Prostate gland (tissue), 2 donors: Measurements from ENCODE around the gene ECE1. TPM values are rescaled to one million over a fixed set of nuclear protein-coding genes. Genes with fewer than 3 reads are reported as not detected.

Experiments used
- DNase-seq: peaks from one replicate; pipeline ENCODE4 v3.0.0-alpha.2; 2019; ENCODE audit warnings: low spot score
- H3K27ac ChIP-seq, 2 donors: fragments of 200-600 bp; sonication (generic); 2 replicates each; pipeline ENCODE4 v1.5.1; 2017 to 2019
- H3K27me3 ChIP-seq: fragments of 200-600 bp; sonication (generic); replicated peaks from 2 replicates; pipeline ENCODE4 v1.5.1; 2019; ENCODE audit not compliant: insufficient read depth
- H3K36me3 ChIP-seq, 2 donors: fragments of 200-600 bp; sonication (generic); 1 replicate in 1 of 2; 2 replicates in 1 of 2; pipeline versions ENCODE4 v1.5.1 to v1.8.1; 2017 to 2019
- H3K4me1 ChIP-seq: fragments of 200-600 bp; sonication (generic); replicated peaks from 2 replicates; pipeline ENCODE4 v1.5.1; 2019
- H3K4me3 ChIP-seq, 2 donors: fragments of 200-600 bp; sonication (generic); 2 replicates each; pipeline ENCODE4 v1.5.1; 2017 to 2019
- H3K9me3 ChIP-seq: fragments of 200-600 bp; sonication (generic); 2 replicates; pipeline ENCODE4 v1.5.1; 2017
- CTCF ChIP-seq, 4 experiments: fragments of 200-600 bp in 2 of 4; fragments of 450-650 bp in 2 of 4; sonication (generic) in 2 of 4; IDR thresholded peaks; 1 replicate in 3 of 4; 2 replicates in 1 of 4; pipeline ENCODE4 v1.5.1; 2016 to 2019; ENCODE audit warnings: antibody characterized with exemption in 4 of 4, mild to moderate bottlenecking in 2 of 4, moderate library complexity in 2 of 4
- POLR2A ChIP-seq: fragments of 450-650 bp; IDR thresholded peaks from one replicate; pipeline ENCODE4 v1.6.1; 2016; ENCODE audit warnings: antibody characterized with exemption, mild to moderate bottlenecking
- POLR2AphosphoS5 ChIP-seq: sonication (generic); formaldehyde crosslinking; IDR thresholded peaks from one replicate; pipeline ENCODE4 v1.6.1; 2017; ENCODE audit warnings: antibody characterized with exemption
- WGBS: methylation state at CpG from one replicate; pipeline ENCODE4 v1.1.5; 2018; 5-methylcytosine and 5-hydroxymethylcytosine counted together
- intact Hi-C: fragments of 100-400 bp; cut with DNase I; formaldehyde crosslinking; loops from one replicate; pipeline ENCODE4 v1.14.2; 2022
- total RNA-seq, 2 donors: library from RNA; depleted of rRNA; stranded (reverse); fragments of >200 nt; gene quantifications; one replicate each; pipeline ENCODE4 v1.1.0, GENCODE V29; 2016

ECE1 gene
- total RNA-seq, 2 donors from 2014 or later: 113 to 146 TPM

DNA sequence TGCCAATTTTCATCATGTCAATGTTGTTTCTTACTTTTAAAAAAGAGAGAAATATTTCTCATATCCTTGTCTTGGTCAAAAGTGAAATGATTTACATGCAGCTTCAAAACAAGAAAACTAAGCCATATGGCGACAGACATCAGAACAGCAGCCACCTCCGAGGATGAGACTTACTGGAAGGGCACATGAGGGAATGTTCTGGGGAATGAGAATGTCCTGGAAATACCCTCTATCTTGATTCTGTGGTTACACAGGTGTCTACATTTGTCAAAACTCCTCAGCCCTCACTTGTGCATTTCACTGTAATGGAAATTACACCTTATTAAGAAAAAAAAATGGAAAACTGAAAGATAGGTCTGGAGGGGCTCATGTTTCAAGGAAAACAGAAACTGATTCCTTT, 14.2 kb upstream of the ECE1 start:
- Histone ChIP-seq H3K4me1 (peaks cover 14% of the 10 kb centered on the region), H3K9me3 (no peaks in the 10 kb centered on the region), H3K4me3 (no peak overlapping the region), H3K36me3 (no peaks in the 10 kb centered on the region), H3K27me3 (no peaks in the 10 kb centered on the region), H3K27ac (no peak overlapping the region)
- TF ChIP-seq CTCF (IDR thresholded peaks at IDR 0.05) (no peak), POLR2A (no peak), POLR2AphosphoS5 (no peak)
- intact Hi-C loops: no loop called here
- 79% methylated on average over 2 of the region's 2 CpGs for WGBS
- no peak for DNase-seq

DNA sequence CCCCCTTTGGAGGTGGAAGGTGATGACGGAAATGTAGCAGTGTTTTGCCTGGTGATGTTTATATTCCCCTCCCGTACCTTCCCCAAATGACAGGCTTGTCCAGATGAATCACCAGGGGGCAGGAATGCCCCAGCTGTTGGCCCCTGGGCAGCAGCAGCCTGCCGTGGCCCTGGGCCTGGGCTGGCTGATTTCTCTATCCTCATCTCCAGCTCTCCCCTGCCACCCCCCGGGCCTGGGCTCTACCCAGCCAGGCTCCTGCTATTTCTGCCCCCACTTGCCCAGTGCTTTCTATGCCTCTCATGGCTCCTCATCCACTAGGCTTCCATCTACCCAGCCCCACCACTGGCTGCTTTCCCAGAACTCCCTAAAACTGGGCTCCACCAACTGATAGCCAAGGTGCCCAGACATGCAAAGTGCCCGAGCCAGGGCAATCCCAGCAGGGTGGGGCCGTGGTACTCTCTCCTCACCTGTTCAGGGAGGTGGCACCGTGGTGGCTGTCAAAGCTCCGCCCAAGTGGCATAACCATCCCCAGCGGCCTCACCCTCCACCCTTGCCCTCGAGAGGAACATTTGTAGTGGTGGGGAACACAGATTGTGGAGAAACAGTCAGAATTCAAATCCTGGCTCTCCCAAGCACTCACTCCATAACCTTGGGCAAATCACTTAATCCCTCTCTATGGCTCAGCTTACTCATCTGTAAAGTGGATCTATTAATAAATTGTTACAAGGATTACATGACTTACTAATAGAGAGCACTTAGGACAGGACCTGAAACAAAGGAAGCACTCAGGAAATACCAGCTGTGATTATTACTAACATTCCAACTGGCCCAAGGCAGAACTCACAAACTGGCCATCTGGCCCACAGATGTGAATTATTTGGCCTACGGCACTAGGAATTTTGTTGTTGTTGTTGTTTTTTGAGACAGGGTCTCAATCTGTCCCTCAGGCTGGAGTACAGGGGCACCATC, 12.8 kb upstream of the ECE1 start:
- TF ChIP-seq CTCF (IDR thresholded peaks at IDR 0.05): peak in 1 of 4 experiments; percentile 31
- no peak for TF ChIP-seq POLR2A
- Histone ChIP-seq H3K27me3 (no peaks in the 10 kb centered on the region), H3K9me3 (no peaks in the 10 kb centered on the region), H3K27ac (no peak overlapping the region), H3K4me3 (no peak overlapping the region), H3K4me1 (peaks cover 4% of the 10 kb centered on the region), H3K36me3 (no peaks in the 10 kb centered on the region)
- intact Hi-C loops: no loop called here
- DNase-seq: no peak
- 52% methylated on average over 11 of the region's 11 CpGs for WGBS

- no peak for DNase-seq
- Histone ChIP-seq H3K27ac (no peak overlapping the region), H3K36me3 (no peaks in the 10 kb centered on the region), H3K9me3 (no peaks in the 10 kb centered on the region), H3K27me3 (no peaks in the 10 kb centered on the region), H3K4me1 (no peaks in the 10 kb centered on the region), H3K4me3 (no peak overlapping the region)
- 81% methylated on average over 10 of the region's 10 CpGs for WGBS
- intact Hi-C loops: no loop called here
- TF ChIP-seq CTCF (IDR thresholded peaks at IDR 0.05) (no peak), POLR2A (no peak), POLR2AphosphoS5 (no peak)
These were observed 11.7 kb upstream of the ECE1 start for GRCh38 chr1:21301794-21302440.

GRCh38 chr1:21300774-21301173, 10.5 kb upstream of the ECE1 start:
- H3K4me3 ChIP-seq: no peak overlapping the region
- H3K27me3 ChIP-seq: no peaks in the 10 kb centered on the region
- no peak for TF ChIP-seq POLR2AphosphoS5
- no peak for TF ChIP-seq CTCF (IDR thresholded peaks at IDR 0.05)
- TF ChIP-seq POLR2A: no peak
- intact Hi-C loops: no loop called here
- DNase-seq: no peak
- H3K4me1 ChIP-seq: no peaks in the 10 kb centered on the region
- H3K9me3 ChIP-seq: no peaks in the 10 kb centered on the region
- no peak overlapping the region for H3K27ac ChIP-seq
- H3K36me3 ChIP-seq: no peaks in the 10 kb centered on the region
